CD4-positive, alpha-beta memory T cell (primary cell): ENCODE data around the gene PAX3. TPM values are rescaled to one million over a fixed set of nuclear protein-coding genes. Genes with fewer than 3 reads are reported as not detected.

Source experiments
- CTCF ChIA-PET: fragments of 350-600 bp; sonication (Branson Sonifier 250); formaldehyde crosslinking; loops from one replicate; lab custom pipeline; 2021; ENCODE audit warnings: inconsistent platforms; ENCODE audit not compliant: partially characterized antibody; lab: Charles Lee
- POLR2A ChIA-PET: fragments of 350-600 bp; sonication (Branson Sonifier 250); formaldehyde crosslinking; loops from one replicate; lab custom pipeline; 2021; ENCODE audit not compliant: partially characterized antibody; lab: Charles Lee
- DNase-seq, 5 donors: peaks; one replicate each; pipeline versions ENCODE4 v3.0.0 to v3.0.0-alpha.2; 2020 to 2022; ENCODE audit warnings: mixed read lengths in 1 of 5
- H3K27ac ChIP-seq: one replicate; pipeline ENCODE4 v1.7.0; 2013; ENCODE audit warnings: low read depth, low read length
- H3K27me3 ChIP-seq: 2 replicates; pipeline ENCODE4 v1.7.0; 2013; ENCODE audit warnings: mild to moderate bottlenecking, low read length, moderate library complexity; ENCODE audit not compliant: insufficient read depth
- H3K36me3 ChIP-seq: 2 replicates; pipeline ENCODE4 v1.7.0; 2013; ENCODE audit warnings: mild to moderate bottlenecking, low read length, moderate library complexity; ENCODE audit not compliant: insufficient read depth
- H3K4me1 ChIP-seq: 2 replicates; pipeline ENCODE4 v1.7.0; 2013; ENCODE audit warnings: mild to moderate bottlenecking, low read length, moderate library complexity; ENCODE audit not compliant: insufficient read depth
- H3K4me3 ChIP-seq, 2 donors: one replicate each; pipeline ENCODE4 v1.7.0; 2013; ENCODE audit warnings: low read length in 2 of 2, mild to moderate bottlenecking in 1 of 2
- H3K9me3 ChIP-seq, 2 donors: one replicate each; pipeline ENCODE4 v1.7.0; 2013; ENCODE audit warnings: low read length in 2 of 2, control low read depth in 1 of 2; ENCODE audit not compliant: control insufficient read depth in 1 of 2
- H3K27ac Mint-ChIP-seq, 7 donors: one replicate each; pipeline ENCODE4 v1.8.0; 2020 to 2021; ENCODE audit warnings: mixed read lengths in 7 of 7, mild to moderate bottlenecking in 6 of 7, inconsistent platforms in 3 of 7, moderate library complexity in 3 of 7
- H3K27me3 Mint-ChIP-seq, 2 donors: one replicate each; pipeline ENCODE4 v1.8.0; 2020 to 2021; ENCODE audit warnings: mixed read lengths in 2 of 2
- H3K36me3 Mint-ChIP-seq, 2 donors: one replicate each; pipeline ENCODE4 v1.8.0; 2020 to 2021; ENCODE audit warnings: mixed read lengths in 2 of 2, inconsistent platforms in 1 of 2, mild to moderate bottlenecking in 1 of 2
- H3K4me1 Mint-ChIP-seq, 4 donors: one replicate each; pipeline ENCODE4 v1.8.0; 2020 to 2021; ENCODE audit warnings: mixed read lengths in 4 of 4, mild to moderate bottlenecking in 1 of 4
- H3K4me3 Mint-ChIP-seq, 8 donors: one replicate each; pipeline ENCODE4 v1.8.0; 2020 to 2021; ENCODE audit warnings: mixed read lengths in 8 of 8, mild to moderate bottlenecking in 7 of 8, moderate library complexity in 6 of 8, inconsistent platforms in 3 of 8
- H3K9me3 Mint-ChIP-seq, 8 donors: one replicate each; pipeline ENCODE4 v1.8.0; 2020 to 2021; ENCODE audit warnings: mixed read lengths in 8 of 8, mild to moderate bottlenecking in 5 of 8, inconsistent platforms in 3 of 8, moderate library complexity in 1 of 8
- intact Hi-C: fragments of 100-400 bp; cut with micrococcal nuclease; formaldehyde crosslinking; loops from one replicate; pipeline ENCODE4 v1.15.1; 2023
- polyA plus RNA-seq, 2 donors: library from polyadenylated mRNA; unstranded; fragments of 300-500 nt; fragmentation: Illumina TruSeq; gene quantifications; one replicate each; pipeline ENCODE4 v1.2.3, GENCODE V29; 2021
- total RNA-seq, 2 experiments: library from RNA; stranded (reverse); gene quantifications; one replicate each; pipeline ENCODE4 v1.2.3, GENCODE V29; 2021

Gene PAX3
- total RNA-seq (not detected), polyA plus RNA-seq (not detected)

- H3K27me3 ChIP-seq: peaks cover 81% of the 10 kb centered on the region
- Mint-ChIP-seq H3K4me1 (peaks cover 22 to 70% (median 43%) of the 10 kb centered on the region in 4 donors), H3K27ac (peak within 1 kb of the TSS in 3 of 7 donors; percentile 24 to 64 (median 55))
These were observed at the start of gene PAX3 for GRCh38 chr2:222298311-222299150. PAX3 (minus strand) TSS chr2:222298998; CDS start chr2:222298615, 383 bp downstream.

GRCh38 chr2:222341331-222341730, 42.5 kb upstream of the PAX3 start:
- Mint-ChIP-seq H3K4me3 (no peak overlapping the region), H3K4me1 (no peaks in the 10 kb centered on the region), H3K36me3 (no peaks in the 10 kb centered on the region), H3K9me3 (peaks cover 0 to 3% (median 0%) of the 10 kb centered on the region in 8 donors), H3K27me3 (peaks cover 0 to 3% of the 10 kb centered on the region in 2 donors), H3K27ac (no peak overlapping the region)
- Histone ChIP-seq H3K9me3 (no peaks in the 10 kb centered on the region), H3K4me1 (no peaks in the 10 kb centered on the region), H3K36me3 (no peaks in the 10 kb centered on the region), H3K27me3 (no peaks in the 10 kb centered on the region), H3K4me3 (no peak overlapping the region), H3K27ac (no peak overlapping the region)
- POLR2A ChIA-PET: no interaction called here
- DNase-seq: no peak
- CTCF ChIA-PET: no interaction called here
- intact Hi-C loops: no loop called here

More at GRCh38 chr2:222298311-222299150, at the start of gene PAX3:
- ChIA-PET POLR2A (no interaction called here), CTCF (no interaction called here)
- H3K36me3 Mint-ChIP-seq: peaks cover 2 to 3% of the 10 kb centered on the region in 2 donors
- H3K9me3 Mint-ChIP-seq: peaks cover 0 to 36% (median 17%) of the 10 kb centered on the region in 8 donors
- intact Hi-C loops: loop anchor here (1.0 kb wide), 1 partner anchor 13 kb away; no protein-coding TSS in a partner anchor
- H3K4me3 Mint-ChIP-seq: peak within 1 kb of the TSS in 7 of 8 donors; percentile 21 to 63 (median 49)
- Histone ChIP-seq H3K4me1 (peaks cover 29% of the 10 kb centered on the region), H3K36me3 (no peaks in the 10 kb centered on the region), H3K4me3 (no peak within 1 kb of the TSS), H3K27ac (no peak within 1 kb of the TSS), H3K9me3 (no peaks in the 10 kb centered on the region)
- peaks cover 84% of the 10 kb centered on the region in 2 donors for H3K27me3 Mint-ChIP-seq
- DNase-seq: no peak

- H3K9me3 Mint-ChIP-seq: peaks cover 0 to 26% (median 17%) of the 10 kb centered on the region in 8 donors
- Histone ChIP-seq H3K4me3 (no peak overlapping the region), H3K4me1 (no peaks in the 10 kb centered on the region), H3K27ac (no peak overlapping the region), H3K9me3 (no peaks in the 10 kb centered on the region), H3K27me3 (no peaks in the 10 kb centered on the region), H3K36me3 (no peaks in the 10 kb centered on the region)
- POLR2A ChIA-PET: no interaction called here
- peaks cover 0 to 3% of the 10 kb centered on the region in 2 donors for H3K36me3 Mint-ChIP-seq
- H3K4me1 Mint-ChIP-seq: no peaks in the 10 kb centered on the region
- H3K4me3 Mint-ChIP-seq: no peak overlapping the region
- no peak overlapping the region for H3K27ac Mint-ChIP-seq
- H3K27me3 Mint-ChIP-seq: peaks cover 0 to 8% of the 10 kb centered on the region in 2 donors
- intact Hi-C loops: no loop called here
- no peak for DNase-seq
- CTCF ChIA-PET: no interaction called here
These were observed 39.6 kb upstream of the PAX3 start for GRCh38 chr2:222338374-222338773.

- Histone ChIP-seq H3K4me1 (no peaks in the 10 kb centered on the region), H3K9me3 (no peaks in the 10 kb centered on the region), H3K27me3 (no peaks in the 10 kb centered on the region), H3K27ac (no peak overlapping the region), H3K4me3 (no peak overlapping the region), H3K36me3 (no peaks in the 10 kb centered on the region)
- no peak overlapping the region for H3K27ac Mint-ChIP-seq
- H3K36me3 Mint-ChIP-seq: peaks cover 0 to 3% of the 10 kb centered on the region in 2 donors
- H3K4me1 Mint-ChIP-seq: no peaks in the 10 kb centered on the region
- intact Hi-C loops: no loop called here
- no peak overlapping the region for H3K4me3 Mint-ChIP-seq
- no peak for DNase-seq
- POLR2A ChIA-PET: no interaction called here
- peaks cover under 1 to 8% of the 10 kb centered on the region in 2 donors for H3K27me3 Mint-ChIP-seq
- CTCF ChIA-PET: interaction anchor here (1.0 kb wide), 1 partner anchor 15 kb away, joined by 4 read pairs; no protein-coding TSS in a partner anchor
- peaks cover 0 to 29% (median 18%) of the 10 kb centered on the region in 8 donors for H3K9me3 Mint-ChIP-seq
These were observed 38.1 kb upstream of the PAX3 start for GRCh38 chr2:222336931-222337330.

- CTCF ChIA-PET: no interaction called here
- peaks cover 0 to 29% (median 18%) of the 10 kb centered on the region in 8 donors for H3K9me3 Mint-ChIP-seq
- no peaks in the 10 kb centered on the region for H3K4me1 Mint-ChIP-seq
These were observed 37.6 kb upstream of the PAX3 start for GRCh38 chr2:222336442-222336841.

GRCh38 chr2:222334914-222335313, 36.1 kb upstream of the PAX3 start:
- H3K9me3 ChIP-seq: no peaks in the 10 kb centered on the region
- no peaks in the 10 kb centered on the region for H3K4me1 Mint-ChIP-seq
- intact Hi-C loops: no loop called here
- no peak overlapping the region for H3K27ac Mint-ChIP-seq
- CTCF ChIA-PET: no interaction called here
- H3K27ac ChIP-seq: no peak overlapping the region
- H3K27me3 ChIP-seq: no peaks in the 10 kb centered on the region
- H3K27me3 Mint-ChIP-seq: peaks cover 7 to 8% of the 10 kb centered on the region in 2 donors
- no peaks in the 10 kb centered on the region for H3K36me3 ChIP-seq
- peaks cover 0 to 3% of the 10 kb centered on the region in 2 donors for H3K36me3 Mint-ChIP-seq
- POLR2A ChIA-PET: no interaction called here
- no peaks in the 10 kb centered on the region for H3K4me1 ChIP-seq
- peaks cover 0 to 29% (median 18%) of the 10 kb centered on the region in 8 donors for H3K9me3 Mint-ChIP-seq
- H3K4me3 Mint-ChIP-seq: no peak overlapping the region
- no peak for DNase-seq
- no peak overlapping the region for H3K4me3 ChIP-seq

More at GRCh38 chr2:222336442-222336841, 37.6 kb upstream of the PAX3 start:
- Histone ChIP-seq H3K9me3 (no peaks in the 10 kb centered on the region), H3K27ac (no peak overlapping the region), H3K27me3 (no peaks in the 10 kb centered on the region), H3K4me3 (no peak overlapping the region), H3K4me1 (no peaks in the 10 kb centered on the region), H3K36me3 (no peaks in the 10 kb centered on the region)
- DNase-seq: no peak
- POLR2A ChIA-PET: no interaction called here
- Mint-ChIP-seq H3K36me3 (peaks cover 0 to 3% of the 10 kb centered on the region in 2 donors), H3K27ac (no peak overlapping the region), H3K27me3 (peaks cover 2 to 8% of the 10 kb centered on the region in 2 donors), H3K4me3 (no peak overlapping the region)
- intact Hi-C loops: no loop called here

- CTCF ChIA-PET: no interaction called here
- no peaks in the 10 kb centered on the region for H3K9me3 ChIP-seq
- H3K27me3 Mint-ChIP-seq: peaks cover 8 to 10% of the 10 kb centered on the region in 2 donors
- H3K4me3 Mint-ChIP-seq: no peak overlapping the region
- intact Hi-C loops: no loop called here
- POLR2A ChIA-PET: no interaction called here
- no peaks in the 10 kb centered on the region for H3K4me1 Mint-ChIP-seq
- H3K27me3 ChIP-seq: no peaks in the 10 kb centered on the region
- H3K36me3 ChIP-seq: no peaks in the 10 kb centered on the region
- H3K27ac Mint-ChIP-seq: no peak overlapping the region
- peaks cover 0 to 29% (median 21%) of the 10 kb centered on the region in 8 donors for H3K9me3 Mint-ChIP-seq
- no peaks in the 10 kb centered on the region for H3K4me1 ChIP-seq
- no peak for DNase-seq
- no peak overlapping the region for H3K27ac ChIP-seq
- peaks cover 0 to 3% of the 10 kb centered on the region in 2 donors for H3K36me3 Mint-ChIP-seq
- H3K4me3 ChIP-seq: no peak overlapping the region
These were observed 34.6 kb upstream of the PAX3 start for GRCh38 chr2:222333397-222333796.
